HuH-7 (cell line): Measurements from ENCODE around the gene PREX1.
"Not testable (repeated sequence)": the region's sequence is repeated elsewhere in the genome, so short reads cannot be mapped to it uniquely, and the experiment has no call there.

Experiments
- DNase-seq: peaks from one replicate; pipeline ENCODE4 v3.0.0; 2011; ENCODE audit warnings: low spot score

Gene PREX1

DNA sequence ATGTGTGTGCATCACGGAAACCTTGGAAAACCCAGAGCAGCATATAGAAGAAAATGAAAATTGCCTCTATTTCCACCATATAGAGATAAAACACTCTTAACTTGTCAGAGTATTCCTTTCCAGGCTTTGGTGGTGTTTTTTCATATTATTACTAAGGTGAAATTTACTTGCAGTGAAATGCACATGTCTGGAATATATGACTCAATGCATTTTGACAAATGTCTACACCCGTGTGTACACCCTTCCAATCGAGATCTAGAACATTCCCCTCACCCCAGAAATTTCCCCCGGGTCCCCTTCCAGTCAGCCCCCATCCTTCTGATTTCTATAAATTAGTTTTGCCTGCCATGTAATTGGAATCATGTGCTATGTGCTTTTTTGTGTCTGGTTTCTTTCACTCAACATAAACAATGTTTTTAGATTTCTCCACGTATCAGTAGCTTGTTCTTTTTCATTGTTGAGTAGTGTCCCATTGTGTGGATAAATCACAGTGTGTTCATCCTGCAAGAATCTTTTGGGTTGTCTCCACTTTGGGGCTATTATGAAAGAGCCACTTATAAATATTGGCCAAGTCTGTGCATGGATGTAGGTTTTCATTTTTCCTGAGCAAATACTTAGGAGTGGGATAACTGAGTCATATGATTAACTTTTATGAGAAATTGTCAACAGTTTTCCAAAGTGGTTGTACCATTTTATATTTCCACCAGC lies 19.9 kb upstream of the PREX1 start:
- no peak for DNase-seq

GRCh38 chr20:48846516-48847492 lies 19.0 kb upstream of the PREX1 start:
- no peak for DNase-seq

DNA sequence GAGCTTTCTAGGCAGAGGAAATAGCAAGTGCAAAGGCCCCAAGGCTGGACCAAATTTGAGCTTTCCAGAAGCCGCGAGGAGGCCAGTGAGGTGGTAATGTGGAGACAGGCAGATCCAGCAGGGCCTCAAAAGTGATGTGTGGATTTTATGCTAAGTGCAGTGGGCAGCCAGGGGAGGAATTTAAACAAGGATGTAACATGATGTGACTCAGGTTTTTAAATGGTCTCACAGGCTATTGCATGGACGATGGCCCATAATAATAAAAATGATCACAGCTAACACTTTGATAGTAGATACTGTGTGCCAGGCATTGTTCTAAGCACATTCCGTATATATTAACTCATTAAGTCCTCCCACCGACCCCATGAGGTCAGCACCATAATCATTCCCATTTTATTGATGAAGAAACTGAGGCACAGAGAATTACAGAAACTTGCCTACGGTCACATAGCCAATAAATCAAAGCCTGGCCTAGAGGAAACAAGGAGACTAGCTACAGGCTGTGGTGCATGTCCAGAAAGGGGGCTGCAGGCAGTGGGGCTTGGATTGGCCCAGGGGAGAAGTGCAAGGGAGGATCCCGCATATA lies 18.0 kb upstream of the PREX1 start:
- DNase-seq: no peak

DNA sequence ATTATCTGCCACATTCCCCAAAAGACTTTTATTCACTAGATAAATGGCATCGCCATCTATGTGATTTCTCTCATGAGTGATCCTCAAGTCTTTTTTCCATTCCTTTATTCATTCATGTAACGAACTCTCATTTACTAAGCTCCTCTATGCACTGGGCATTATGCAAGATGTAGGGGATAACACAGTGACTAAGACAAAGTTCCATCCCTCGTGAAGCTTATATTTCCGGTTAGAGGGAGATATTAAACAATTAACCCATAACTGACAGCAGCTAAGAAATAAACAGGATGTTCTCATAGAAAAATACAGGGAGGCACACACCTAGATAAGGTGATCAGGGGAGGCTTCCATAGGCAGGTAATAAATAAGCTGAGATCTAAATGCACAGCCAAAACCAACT lies 17.2 kb upstream of the PREX1 start:
- DNase-seq: no peak

GRCh38 chr20:48843896-48844295 lies 16.1 kb upstream of the PREX1 start:
- DNase-seq: not testable (repeated sequence)

DNA sequence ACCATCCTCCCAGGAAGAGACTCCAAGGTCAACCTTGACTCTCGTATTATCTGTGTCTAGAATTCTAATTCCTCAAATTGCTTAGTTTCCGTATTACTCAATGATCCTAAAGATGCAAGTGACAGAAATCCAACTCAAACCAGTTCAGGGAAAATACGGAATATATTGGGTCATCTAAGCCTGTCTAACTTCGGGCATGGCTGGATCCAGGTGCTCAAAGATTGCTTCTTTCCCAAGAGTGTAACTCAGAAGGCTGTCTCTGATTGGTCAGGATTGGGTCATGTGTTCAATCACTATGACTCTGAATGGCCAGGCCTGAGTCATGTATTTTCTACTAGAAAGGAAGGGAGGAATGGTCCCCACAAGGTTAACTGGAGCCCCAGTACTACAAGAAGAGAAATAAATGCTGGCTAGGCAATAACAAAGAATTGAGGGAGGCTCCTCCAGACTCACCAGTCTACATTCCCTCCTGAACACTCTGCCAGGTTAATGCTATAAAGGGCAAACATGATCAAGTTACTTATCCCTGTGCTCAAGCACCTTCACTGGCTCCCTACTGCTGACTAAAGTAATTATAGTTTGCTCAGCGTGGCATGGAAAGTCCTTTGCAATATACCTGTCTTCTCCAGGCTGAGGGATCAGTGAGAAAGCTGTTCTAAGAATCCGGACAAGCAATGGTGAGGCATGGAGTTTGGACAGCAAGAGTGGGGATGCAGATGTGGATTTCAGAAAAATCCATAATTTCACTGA lies 15.4 kb upstream of the PREX1 start:
- no peak for DNase-seq

- DNase-seq: no peak
Measured at GRCh38 chr20:48841875-48842529, 14.2 kb upstream of the PREX1 start.

- DNase-seq: no peak
Measured at GRCh38 chr20:48841196-48841874, 13.5 kb upstream of the PREX1 start.

GRCh38 chr20:48839154-48839917 lies 11.5 kb upstream of the PREX1 start:
- no peak for DNase-seq

GRCh38 chr20:48837014-48837413 lies 9.2 kb upstream of the PREX1 start:
- no peak for DNase-seq

- no peak for DNase-seq
Measured at GRCh38 chr20:48835390-48835789, 7.6 kb upstream of the PREX1 start.

DNA sequence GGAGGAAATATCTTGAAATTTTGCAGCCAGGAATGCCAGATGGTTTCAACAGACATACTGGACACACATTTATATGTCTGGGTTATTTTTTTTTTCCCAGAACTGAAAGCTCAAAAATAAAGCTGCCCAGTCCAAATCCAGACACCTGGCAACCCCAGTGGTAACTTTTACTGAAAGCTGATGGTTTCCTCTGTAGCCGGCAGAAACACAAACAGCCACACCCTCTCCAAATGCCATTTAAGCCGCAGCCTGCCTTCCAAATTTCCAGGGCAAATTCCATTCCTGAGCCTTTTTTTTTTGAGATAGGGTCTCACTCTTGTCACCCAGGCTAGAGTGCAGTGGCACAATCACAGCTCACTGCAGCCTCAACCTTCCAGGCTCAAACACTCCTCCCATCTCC lies 6.5 kb upstream of the PREX1 start:
- no peak for DNase-seq

DNA sequence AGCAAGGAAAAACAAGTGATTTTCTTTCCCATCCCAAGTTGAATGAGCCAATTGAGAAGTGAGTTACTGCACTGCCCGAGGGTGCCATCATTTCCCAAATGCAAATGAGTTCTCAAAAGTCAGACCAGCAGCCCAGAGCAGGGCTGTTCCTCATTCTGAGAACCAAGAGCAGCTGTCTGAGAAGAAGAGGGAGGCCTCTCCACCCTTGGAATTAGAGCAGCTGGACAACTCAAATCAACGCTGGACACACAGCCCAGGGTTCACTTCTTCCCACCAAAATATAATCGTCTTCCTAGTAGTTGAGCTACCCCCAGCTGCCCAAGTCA lies 4.6 kb upstream of the PREX1 start:
- DNase-seq: no peak

- no peak for DNase-seq
Measured at GRCh38 chr20:48831718-48832404, 4.1 kb upstream of the PREX1 start.

DNA sequence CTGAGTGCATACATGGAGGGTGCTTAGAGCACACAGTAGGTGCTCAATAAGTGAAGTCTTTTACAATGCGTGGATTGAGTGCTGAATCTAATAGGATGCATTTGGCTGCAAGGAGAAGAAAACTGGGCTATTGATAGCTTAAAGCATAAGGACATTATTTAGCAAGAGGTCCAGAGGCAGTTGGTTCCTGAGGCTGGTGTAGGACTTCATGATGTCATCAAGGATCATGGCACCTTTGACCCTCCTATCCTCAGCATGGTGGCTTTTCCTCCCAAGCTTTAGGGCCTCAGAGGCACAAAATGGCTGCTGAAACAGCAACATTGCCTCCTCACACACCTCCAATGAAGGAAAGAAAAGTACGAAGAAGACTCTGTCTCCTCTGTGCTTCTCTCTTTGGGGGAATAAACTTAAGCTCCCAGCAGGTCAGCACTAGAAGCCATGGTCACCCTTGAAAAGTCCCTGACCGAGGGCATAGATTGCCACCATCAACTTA lies 3.1 kb upstream of the PREX1 start:
- DNase-seq: no peak

- no peak for DNase-seq
Measured at GRCh38 chr20:48829940-48830339, 2.1 kb upstream of the PREX1 start.

GRCh38 chr20:48828734-48829460 lies 1.1 kb upstream of the PREX1 start:
- DNase-seq: no peak

GRCh38 chr20:48826883-48827771 lies 672 bp downstream of the PREX1 start:
- peak; percentile 38 for DNase-seq
